Measurements from ENCODE around the gene NRDE2. TPM values are rescaled to one million over a fixed set of nuclear protein-coding genes. Genes with fewer than 3 reads are reported as not detected.

The NRDE2 gene
- total RNA-seq, 5 donors from 2014 or later (not counting 1 experiment from before 2014, with no cell fraction given): 20.5 to 26.7 (median 23.1) TPM

- ChIA-PET POLR2A (no interaction called here), CTCF (interaction anchor here in 1 of 2 donors (0.6 kb wide), 1 partner anchor 730 kb away, joined by 3 read pairs; no protein-coding TSS in a partner anchor)
- Mint-ChIP-seq H3K36me3 (peaks cover 60% of the 10 kb centered on the region), H3K4me1 (peaks cover 18 to 24% (median 23%) of the 10 kb centered on the region in 3 donors), H3K4me3 (no peak overlapping the region), H3K9me3 (no peaks in the 10 kb centered on the region), H3K27ac (no peak overlapping the region), H3K27me3 (no peaks in the 10 kb centered on the region)
- Histone ChIP-seq H3K36me3 (ENCODE audit: control insufficient read depth in 2 of 2, extremely low read depth in 1 of 2, insufficient read depth in 1 of 2, low read length in 1 of 2) (peaks cover 0 to 38% of the 10 kb centered on the region in 2 donors), H3K9me3 (no peaks in the 10 kb centered on the region), H3K4me1 (ENCODE audit: control insufficient read depth in 1 of 2, extremely low read depth in 1 of 2, insufficient read depth in 2 of 2, low read length in 2 of 2) (no peaks in the 10 kb centered on the region), H3K27me3 (replicated peaks in 1 of 2; ENCODE audit: control insufficient read depth in 2 of 2, extremely low read depth in 1 of 2, insufficient read depth in 2 of 2, low read length in 1 of 2) (no peaks in the 10 kb centered on the region), H3K4me3 (ENCODE audit: control insufficient read depth in 1 of 2, extremely low read depth in 1 of 2, low read length in 1 of 2) (no peak overlapping the region), H3K27ac (ENCODE audit: low read length) (no peak overlapping the region)
- DNase-seq (no peak), ATAC-seq (replicated peaks in 1 of 4) (no peak)
- WGBS (ENCODE audit: insufficient coverage): 97% methylated on average over 3 of the region's 4 CpGs
Measured at GRCh38 chr14:90318016-90318415, 13.7 kb downstream of the NRDE2 start.

GRCh38 chr14:90317286-90317685 lies 14.5 kb downstream of the NRDE2 start:
- H3K4me3 Mint-ChIP-seq: no peak overlapping the region
- H3K27ac Mint-ChIP-seq: no peak overlapping the region
- DNase-seq (no peak), ATAC-seq (replicated peaks in 1 of 4) (no peak)
- Histone ChIP-seq H3K4me3 (ENCODE audit: control insufficient read depth in 1 of 2, extremely low read depth in 1 of 2, low read length in 1 of 2) (no peak overlapping the region), H3K9me3 (no peaks in the 10 kb centered on the region), H3K4me1 (ENCODE audit: control insufficient read depth in 1 of 2, extremely low read depth in 1 of 2, insufficient read depth in 2 of 2, low read length in 2 of 2) (no peaks in the 10 kb centered on the region), H3K27ac (ENCODE audit: low read length) (no peak overlapping the region), H3K27me3 (replicated peaks in 1 of 2; ENCODE audit: control insufficient read depth in 2 of 2, extremely low read depth in 1 of 2, insufficient read depth in 2 of 2, low read length in 1 of 2) (no peaks in the 10 kb centered on the region), H3K36me3 (ENCODE audit: control insufficient read depth in 2 of 2, extremely low read depth in 1 of 2, insufficient read depth in 1 of 2, low read length in 1 of 2) (peaks cover 0 to 42% of the 10 kb centered on the region in 2 donors)
- no peaks in the 10 kb centered on the region for H3K9me3 Mint-ChIP-seq
- H3K4me1 Mint-ChIP-seq: peaks cover 18 to 23% (median 19%) of the 10 kb centered on the region in 3 donors
- no peaks in the 10 kb centered on the region for H3K27me3 Mint-ChIP-seq
- ChIA-PET CTCF (no interaction called here), POLR2A (no interaction called here)
- no CpG with 5 or more reads among the region's 2 CpGs for WGBS (ENCODE audit: insufficient coverage)
- H3K36me3 Mint-ChIP-seq: peaks cover 63% of the 10 kb centered on the region

GRCh38 chr14:90308561-90308960 lies 23.2 kb downstream of the NRDE2 start:
- Histone ChIP-seq H3K27me3 (replicated peaks in 1 of 2; ENCODE audit: control insufficient read depth in 2 of 2, extremely low read depth in 1 of 2, insufficient read depth in 2 of 2, low read length in 1 of 2) (no peaks in the 10 kb centered on the region), H3K4me3 (ENCODE audit: control insufficient read depth in 1 of 2, extremely low read depth in 1 of 2, low read length in 1 of 2) (no peak overlapping the region), H3K27ac (ENCODE audit: low read length) (no peak overlapping the region), H3K36me3 (ENCODE audit: control insufficient read depth in 2 of 2, extremely low read depth in 1 of 2, insufficient read depth in 1 of 2, low read length in 1 of 2) (peaks cover 11 to 53% of the 10 kb centered on the region in 2 donors), H3K9me3 (no peaks in the 10 kb centered on the region), H3K4me1 (ENCODE audit: control insufficient read depth in 1 of 2, extremely low read depth in 1 of 2, insufficient read depth in 2 of 2, low read length in 2 of 2) (no peaks in the 10 kb centered on the region)
- ChIA-PET CTCF (no interaction called here), POLR2A (no interaction called here)
- Mint-ChIP-seq H3K4me3 (no peak overlapping the region), H3K4me1 (peaks cover 0 to 5% (median 0%) of the 10 kb centered on the region in 3 donors), H3K36me3 (peaks cover 64% of the 10 kb centered on the region), H3K27ac (no peak overlapping the region), H3K27me3 (no peaks in the 10 kb centered on the region), H3K9me3 (no peaks in the 10 kb centered on the region)
- ATAC-seq (replicated peaks in 1 of 4): no peak
- DNase-seq: no peak
- WGBS (ENCODE audit: insufficient coverage): 98% methylated on average over 4 of the region's 7 CpGs

- Mint-ChIP-seq H3K4me1 (peaks cover 15 to 16% (median 15%) of the 10 kb centered on the region in 3 donors), H3K27me3 (no peaks in the 10 kb centered on the region), H3K4me3 (no peak overlapping the region), H3K9me3 (no peaks in the 10 kb centered on the region), H3K36me3 (peaks cover 55% of the 10 kb centered on the region), H3K27ac (no peak overlapping the region)
- H3K9me3 ChIP-seq: no peaks in the 10 kb centered on the region
- ChIA-PET CTCF (interaction anchor here in 1 of 2 donors (0.6 to 0.7 kb wide), 2 partner anchors 18 to 679 kb away, joined by 3 to 4 read pairs; no protein-coding TSS in a partner anchor), POLR2A (interaction anchor here in 1 of 2 donors (0.5 kb wide), 1 partner anchor 22 kb away, joined by 4 read pairs; no protein-coding TSS in a partner anchor)
- ATAC-seq (replicated peaks in 1 of 4) (no peak), DNase-seq (no peak)
- no peak overlapping the region for H3K4me3 ChIP-seq (ENCODE audit: control insufficient read depth in 1 of 2, extremely low read depth in 1 of 2, low read length in 1 of 2)
- H3K36me3 ChIP-seq (ENCODE audit: control insufficient read depth in 2 of 2, extremely low read depth in 1 of 2, insufficient read depth in 1 of 2, low read length in 1 of 2): peaks cover 13 to 47% of the 10 kb centered on the region in 2 donors
- no CpG with 5 or more reads among the region's 4 CpGs for WGBS (ENCODE audit: insufficient coverage)
- peaks cover 0 to 2% of the 10 kb centered on the region in 2 experiments for H3K4me1 ChIP-seq (ENCODE audit: control insufficient read depth in 1 of 2, extremely low read depth in 1 of 2, insufficient read depth in 2 of 2, low read length in 2 of 2)
- no peak overlapping the region for H3K27ac ChIP-seq (ENCODE audit: low read length)
- H3K27me3 ChIP-seq (replicated peaks in 1 of 2; ENCODE audit: control insufficient read depth in 2 of 2, extremely low read depth in 1 of 2, insufficient read depth in 2 of 2, low read length in 1 of 2): no peaks in the 10 kb centered on the region
Measured at GRCh38 chr14:90305176-90305601, 26.6 kb downstream of the NRDE2 start.

- no peak for ATAC-seq (replicated peaks in 1 of 4)
- peaks cover 0 to 2% of the 10 kb centered on the region in 2 experiments for H3K4me1 ChIP-seq (ENCODE audit: control insufficient read depth in 1 of 2, extremely low read depth in 1 of 2, insufficient read depth in 2 of 2, low read length in 2 of 2)
- H3K9me3 ChIP-seq: no peaks in the 10 kb centered on the region
- no peak overlapping the region for H3K4me3 Mint-ChIP-seq
- H3K9me3 Mint-ChIP-seq: no peaks in the 10 kb centered on the region
- peaks cover 13 to 52% of the 10 kb centered on the region in 2 donors for H3K36me3 ChIP-seq (ENCODE audit: control insufficient read depth in 2 of 2, extremely low read depth in 1 of 2, insufficient read depth in 1 of 2, low read length in 1 of 2)
- no peaks in the 10 kb centered on the region for H3K27me3 Mint-ChIP-seq
- POLR2A ChIA-PET: no interaction called here
- DNase-seq: no peak
- no peak overlapping the region for H3K27ac Mint-ChIP-seq
- no peak overlapping the region for H3K4me3 ChIP-seq (ENCODE audit: control insufficient read depth in 1 of 2, extremely low read depth in 1 of 2, low read length in 1 of 2)
- peaks cover 13 to 15% (median 15%) of the 10 kb centered on the region in 3 donors for H3K4me1 Mint-ChIP-seq
- peaks cover 51% of the 10 kb centered on the region for H3K36me3 Mint-ChIP-seq
- CTCF ChIA-PET: interaction anchor here in 1 of 2 donors (0.7 kb wide), 1 partner anchor 680 kb away, joined by 4 read pairs; no protein-coding TSS in a partner anchor
- H3K27ac ChIP-seq (ENCODE audit: low read length): no peak overlapping the region
- no peaks in the 10 kb centered on the region for H3K27me3 ChIP-seq (replicated peaks in 1 of 2; ENCODE audit: control insufficient read depth in 2 of 2, extremely low read depth in 1 of 2, insufficient read depth in 2 of 2, low read length in 1 of 2)
Measured at GRCh38 chr14:90304502-90304901, 27.2 kb downstream of the NRDE2 start.

- H3K27me3 ChIP-seq (replicated peaks in 1 of 2; ENCODE audit: control insufficient read depth in 2 of 2, extremely low read depth in 1 of 2, insufficient read depth in 2 of 2, low read length in 1 of 2): no peaks in the 10 kb centered on the region
- H3K27ac ChIP-seq (ENCODE audit: low read length): no peak overlapping the region
- DNase-seq (no peak), ATAC-seq (replicated peaks in 1 of 4) (no peak)
- H3K4me3 ChIP-seq (ENCODE audit: control insufficient read depth in 1 of 2, extremely low read depth in 1 of 2, low read length in 1 of 2): no peak overlapping the region
- CTCF ChIA-PET: interaction anchor here in 1 of 2 donors (0.7 to 2.5 kb wide), 2 partner anchors 16 to 394 kb away, joined by 3 to 22 read pairs; no protein-coding TSS in a partner anchor
- Mint-ChIP-seq H3K4me3 (no peak overlapping the region), H3K9me3 (no peaks in the 10 kb centered on the region), H3K27ac (no peak overlapping the region), H3K27me3 (no peaks in the 10 kb centered on the region), H3K36me3 (peaks cover 48% of the 10 kb centered on the region), H3K4me1 (peaks cover 11 to 15% (median 15%) of the 10 kb centered on the region in 3 donors)
- no peaks in the 10 kb centered on the region for H3K9me3 ChIP-seq
- WGBS (ENCODE audit: insufficient coverage): 100% methylated on average over 2 of the region's 4 CpGs
- peaks cover 0 to 2% of the 10 kb centered on the region in 2 experiments for H3K4me1 ChIP-seq (ENCODE audit: control insufficient read depth in 1 of 2, extremely low read depth in 1 of 2, insufficient read depth in 2 of 2, low read length in 2 of 2)
- peaks cover 9 to 55% of the 10 kb centered on the region in 2 donors for H3K36me3 ChIP-seq (ENCODE audit: control insufficient read depth in 2 of 2, extremely low read depth in 1 of 2, insufficient read depth in 1 of 2, low read length in 1 of 2)
- POLR2A ChIA-PET: no interaction called here
Measured at GRCh38 chr14:90303473-90303872, 28.3 kb downstream of the NRDE2 start.

All from T-cell (primary cell).